8988T (cell line): Measurements from ENCODE around the gene ULBP3.
A peak's percentile ranks its signal among the peaks of the same experiment; 100 is the strongest.
"Not testable (repeated sequence)": the region's sequence is repeated elsewhere in the genome, so short reads cannot be mapped to it uniquely, and the experiment has no call there.

ENCODE experiments used
- DNase-seq: peaks from one replicate; pipeline ENCODE4 v3.0.0; 2011

Gene ULBP3

DNA sequence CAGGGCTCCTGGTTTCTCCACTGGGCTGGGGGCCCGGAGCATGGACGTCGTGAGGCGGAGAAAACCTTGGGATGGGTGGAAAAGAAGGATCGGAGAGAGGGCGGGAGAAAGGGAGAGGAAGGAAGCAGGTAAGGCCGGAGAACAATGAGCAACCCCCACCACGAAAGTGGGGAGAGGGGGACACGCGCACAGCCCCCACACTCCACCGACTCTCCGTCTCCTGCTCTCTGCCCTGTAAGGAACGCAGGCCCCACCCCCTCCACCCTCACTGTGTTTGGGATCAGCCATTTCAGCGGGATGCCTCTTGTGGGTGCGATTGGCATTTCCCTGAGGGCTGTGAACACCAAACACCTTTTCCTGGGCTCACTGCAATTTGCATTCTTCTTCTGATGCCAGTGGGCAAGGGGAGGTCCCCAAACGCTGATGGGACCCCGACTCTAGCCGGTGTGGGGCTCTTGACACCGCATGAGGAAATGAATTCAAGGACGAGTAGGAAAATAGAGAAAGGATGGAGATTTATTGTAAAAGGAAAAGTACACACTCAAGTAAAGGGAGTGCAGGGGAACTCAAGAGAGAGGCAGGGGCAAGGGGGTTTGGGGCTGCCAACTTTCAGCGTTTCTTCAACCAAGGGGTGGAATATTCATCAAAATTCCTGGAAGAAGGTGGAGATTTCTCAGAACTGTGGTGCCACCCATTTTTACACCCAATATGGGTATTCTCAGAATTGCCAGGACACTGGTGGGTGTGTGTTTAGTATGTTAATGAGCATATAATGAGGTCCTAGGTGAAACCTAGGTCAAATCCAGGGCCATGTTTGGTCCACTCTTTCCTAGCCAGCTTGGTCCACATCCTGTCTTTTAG lies 30.5 kb downstream of the ULBP3 start:
- DNase-seq, result no peak

DNA sequence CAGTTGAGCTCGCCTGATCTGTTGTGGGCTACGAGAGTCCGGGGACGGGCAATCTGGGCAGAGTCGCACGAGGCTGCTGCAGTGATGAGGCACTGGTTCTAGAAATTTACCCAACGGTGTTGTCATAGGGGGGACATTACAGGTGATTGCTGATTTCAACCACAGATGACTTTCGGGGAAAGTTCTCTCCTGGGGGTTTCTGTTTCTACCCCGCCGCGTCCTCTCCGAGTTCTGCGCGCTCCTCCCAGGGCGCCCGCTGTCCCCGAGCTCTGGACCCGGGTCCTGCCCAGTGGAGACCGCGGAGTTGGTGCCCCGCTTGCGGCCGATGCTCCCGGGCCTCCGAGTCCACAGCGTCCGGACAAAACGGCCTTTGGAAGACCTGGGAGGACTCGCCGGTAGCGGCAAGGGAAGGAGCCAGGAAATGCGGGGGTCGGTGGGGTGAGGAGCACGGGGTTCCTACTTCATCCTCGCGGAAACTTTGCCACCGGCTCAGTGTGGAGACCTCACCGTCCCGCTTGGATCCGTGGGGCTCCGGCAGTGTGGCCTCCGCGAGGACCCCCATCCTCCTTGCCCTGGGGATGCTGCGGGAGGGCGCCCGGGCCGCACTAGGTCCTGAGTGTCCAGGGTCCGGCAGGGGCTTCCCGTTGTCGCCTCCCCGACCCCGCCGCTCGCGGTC lies 31.3 kb downstream of the ULBP3 start:
- no peak for DNase-seq

DNA sequence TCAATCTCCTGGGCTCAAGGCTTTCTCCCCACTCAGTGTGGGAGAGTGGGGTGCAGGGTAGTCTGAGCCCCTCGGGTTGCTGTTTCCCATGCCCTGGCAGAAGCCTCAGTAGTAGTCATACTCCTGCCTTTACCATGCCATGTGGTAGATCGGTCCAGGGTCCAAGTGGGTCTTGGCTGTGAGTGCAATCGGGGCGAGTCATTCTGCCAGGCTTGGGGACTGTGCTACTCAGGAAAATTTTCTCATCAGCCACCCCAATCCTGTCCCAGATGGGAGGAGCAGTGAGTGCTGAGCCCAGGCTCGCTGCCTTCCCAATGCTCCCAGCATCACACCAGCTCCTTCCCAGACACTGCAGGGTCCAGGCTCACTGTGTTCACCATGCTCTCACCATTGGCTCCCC lies 32.8 kb downstream of the ULBP3 start:
- DNase-seq, result no peak

DNA sequence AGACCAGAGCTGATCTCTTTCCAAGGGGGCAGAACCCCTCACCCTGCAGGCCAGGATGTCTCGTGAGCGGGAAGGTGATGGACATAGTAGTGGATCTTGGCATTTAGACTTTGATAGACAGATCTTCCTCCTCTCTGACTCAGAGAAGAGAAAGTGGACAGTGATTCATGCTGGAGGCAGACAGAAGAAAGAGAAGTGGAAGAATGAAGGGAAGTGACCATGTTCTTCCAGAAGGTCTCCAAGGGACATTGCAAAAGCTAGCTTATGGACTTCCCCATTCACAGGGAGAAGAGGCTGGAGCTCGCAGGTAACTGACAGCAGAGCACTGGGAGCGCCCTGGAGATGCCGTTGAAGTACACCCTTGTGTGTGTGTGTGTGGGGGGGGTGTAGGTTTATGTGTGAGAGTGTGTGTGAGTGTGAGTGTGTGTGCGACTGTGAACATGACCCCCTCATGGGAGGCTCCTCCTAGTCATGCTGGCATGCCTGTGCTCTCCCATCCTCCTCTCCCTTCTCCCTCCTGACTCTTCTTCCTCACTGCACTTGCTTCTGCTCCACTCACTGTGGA lies 35.6 kb downstream of the ULBP3 start:
- no peak for DNase-seq

DNA sequence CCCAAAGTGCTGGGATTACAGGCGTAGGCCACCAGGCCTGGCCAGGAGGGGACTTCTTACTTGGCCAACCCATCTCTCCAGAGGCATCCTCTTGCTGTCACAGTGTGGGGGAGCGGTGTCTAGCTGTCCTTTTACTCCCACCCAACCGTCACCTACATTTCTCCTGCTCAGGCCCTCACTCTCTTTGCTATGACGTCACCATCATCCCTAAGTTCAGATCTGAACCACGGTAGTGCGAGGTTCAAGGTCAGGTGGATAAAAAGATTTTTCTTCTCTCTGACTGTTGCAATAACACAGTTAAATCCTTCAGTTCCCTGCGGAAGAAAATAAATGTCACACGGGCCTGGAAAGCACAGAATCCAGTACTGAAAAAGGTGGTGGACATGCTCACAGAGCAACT lies 36.3 kb downstream of the ULBP3 start:
- DNase-seq, result no peak

DNA sequence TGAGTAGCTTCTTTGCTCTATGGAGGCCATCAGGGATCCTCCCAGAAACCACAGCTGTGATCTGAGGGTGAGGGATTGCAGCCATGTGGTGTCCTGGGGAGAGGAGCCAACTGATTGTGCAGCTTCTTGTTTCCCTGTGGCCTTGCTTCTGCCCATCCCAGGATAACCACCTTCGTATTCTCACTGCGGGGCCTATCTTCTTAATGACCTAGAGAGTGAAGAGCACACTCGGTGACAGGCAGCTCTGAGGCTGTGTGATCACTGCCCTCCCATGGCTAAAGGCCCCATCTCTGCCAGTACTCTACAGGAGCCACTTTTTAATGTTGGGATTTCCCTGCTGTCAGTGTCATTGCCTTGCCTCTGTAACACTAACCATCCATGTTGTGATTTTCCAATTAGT lies 38.3 kb downstream of the ULBP3 start:
- no peak for DNase-seq

DNA sequence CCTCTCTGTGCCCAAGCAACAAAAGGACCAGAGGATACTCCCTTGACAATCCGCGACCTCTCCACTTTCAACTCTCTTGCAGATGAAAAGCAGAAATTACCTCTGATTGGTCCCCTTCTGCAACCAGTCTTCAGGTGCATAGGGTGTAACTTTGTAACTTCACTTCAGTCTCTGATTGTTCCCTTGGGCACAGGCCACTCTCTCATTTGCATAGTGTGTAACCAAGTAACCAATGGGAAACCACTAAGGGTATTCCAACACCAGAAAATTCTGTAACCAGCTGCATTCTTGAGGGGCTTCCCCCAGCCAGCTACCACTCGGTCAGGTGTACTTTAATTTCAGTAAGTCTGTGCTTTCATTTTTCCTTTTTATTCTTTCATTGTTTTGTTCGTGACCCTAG lies 39.2 kb downstream of the ULBP3 start:
- no peak for DNase-seq

DNA sequence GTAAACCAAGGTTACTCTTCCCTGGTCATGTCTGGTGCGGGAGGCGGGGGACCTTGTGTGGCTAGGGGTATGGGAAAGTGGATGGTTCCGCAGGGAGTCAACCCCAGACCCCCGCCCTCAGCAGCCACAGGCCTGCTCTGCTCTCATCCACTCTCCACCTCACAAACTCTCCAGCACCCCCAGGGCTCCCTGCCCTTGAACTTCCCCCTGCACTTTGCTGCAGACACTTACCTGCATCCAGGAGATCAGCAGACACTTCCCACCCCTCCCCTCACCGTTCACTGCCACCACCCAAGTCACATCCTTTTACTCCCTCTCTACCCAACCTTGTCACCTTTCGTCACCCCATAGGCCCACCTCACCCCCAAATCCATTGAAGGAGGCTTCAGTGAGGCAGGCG lies 39.6 kb downstream of the ULBP3 start:
- DNase-seq, result no peak

DNA sequence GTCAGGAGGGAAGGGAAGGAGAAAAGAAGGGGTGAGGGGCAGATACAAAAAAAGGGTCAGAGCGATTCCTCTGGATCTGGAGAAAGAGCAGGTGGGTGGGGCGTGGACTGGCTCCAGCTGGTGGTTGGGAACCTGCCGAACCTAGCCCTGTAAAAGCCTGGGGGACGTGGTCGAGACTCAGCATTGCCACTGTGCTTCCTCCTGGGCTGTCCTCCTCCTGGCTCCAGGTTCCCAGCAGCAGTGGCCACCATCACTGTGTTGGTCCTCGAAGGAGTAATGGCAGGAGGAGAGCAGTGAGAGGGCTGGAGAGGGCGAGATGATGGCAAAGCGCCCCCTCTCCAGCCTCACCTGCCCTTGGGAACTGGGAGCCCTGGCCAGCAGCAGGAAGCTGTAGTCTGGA lies 40.1 kb downstream of the ULBP3 start:
- no peak for DNase-seq

DNA sequence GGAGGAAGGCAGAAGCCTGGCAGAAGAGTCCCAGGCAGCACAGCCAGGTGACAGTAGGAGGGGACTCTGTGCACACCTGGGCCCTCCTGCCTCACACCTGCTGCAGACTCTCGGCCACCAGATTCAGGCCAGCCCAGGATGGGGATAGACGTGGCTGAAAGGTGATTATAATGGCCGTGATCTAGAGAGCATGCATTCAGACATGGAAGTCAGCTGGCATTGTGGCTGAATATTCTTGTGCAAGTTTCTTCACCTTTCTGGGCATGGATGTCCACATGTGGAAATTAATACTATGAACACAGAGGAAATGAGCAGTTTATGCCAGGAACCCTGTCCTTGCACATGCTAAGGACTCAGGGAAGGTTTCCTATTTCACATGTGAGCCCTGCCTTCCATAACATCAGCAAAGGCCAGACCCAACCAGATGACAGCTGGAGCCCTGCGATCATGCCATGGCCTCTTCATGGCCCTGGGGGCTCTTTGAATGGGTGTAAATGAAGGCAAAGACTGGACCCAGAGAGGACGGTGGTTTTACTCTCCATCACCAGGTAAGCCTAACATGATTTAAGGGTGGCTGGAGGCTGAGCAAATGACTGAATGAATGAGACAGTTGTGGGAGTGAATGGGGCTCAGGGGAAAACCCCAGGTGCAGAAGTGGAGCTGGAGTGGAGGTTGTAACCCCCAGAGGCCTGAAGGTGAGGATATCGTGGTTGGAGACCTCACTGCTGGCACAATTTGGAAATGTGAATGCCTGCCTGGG lies 40.9 kb downstream of the ULBP3 start:
- no peak for DNase-seq

DNA sequence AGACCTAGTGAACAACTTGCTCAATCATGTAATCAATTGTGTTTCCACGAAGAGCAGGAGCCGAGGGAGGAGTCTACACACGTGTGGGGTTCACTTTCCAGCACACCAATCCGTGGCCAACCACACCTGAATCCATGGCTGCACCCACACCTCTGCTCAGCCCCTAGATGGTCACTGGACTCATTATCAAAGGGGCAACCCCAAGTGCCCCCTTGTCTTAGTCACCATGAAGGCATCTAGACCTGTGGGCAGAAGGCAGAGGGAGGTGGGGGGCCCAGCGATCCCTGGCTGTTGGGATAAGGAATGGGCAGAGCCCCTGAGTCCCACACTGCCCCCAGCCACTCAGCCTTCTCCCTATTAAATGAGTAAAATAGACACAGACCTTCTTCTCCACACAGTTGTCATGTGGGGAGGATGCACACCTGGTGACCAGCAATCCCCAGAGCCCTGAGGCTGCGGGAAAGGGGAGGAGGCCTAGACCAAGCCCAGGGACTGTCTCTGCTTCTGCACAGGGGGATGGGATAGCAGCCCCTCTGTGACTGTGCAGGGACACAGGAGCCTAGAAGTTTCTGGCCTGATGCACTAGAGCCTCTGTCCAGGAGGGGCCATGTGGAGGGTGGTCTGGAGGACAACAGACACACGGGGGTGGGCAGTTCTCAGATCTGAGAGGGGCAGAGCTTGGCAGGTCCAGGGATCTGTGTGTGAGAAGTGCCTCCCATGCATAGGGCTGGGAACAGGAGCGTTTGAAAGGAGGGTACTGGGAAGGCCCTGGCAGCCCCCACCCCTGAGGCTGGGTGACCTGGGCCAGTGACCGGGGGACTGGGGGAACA lies 41.7 kb downstream of the ULBP3 start:
- DNase-seq, result no peak

DNA sequence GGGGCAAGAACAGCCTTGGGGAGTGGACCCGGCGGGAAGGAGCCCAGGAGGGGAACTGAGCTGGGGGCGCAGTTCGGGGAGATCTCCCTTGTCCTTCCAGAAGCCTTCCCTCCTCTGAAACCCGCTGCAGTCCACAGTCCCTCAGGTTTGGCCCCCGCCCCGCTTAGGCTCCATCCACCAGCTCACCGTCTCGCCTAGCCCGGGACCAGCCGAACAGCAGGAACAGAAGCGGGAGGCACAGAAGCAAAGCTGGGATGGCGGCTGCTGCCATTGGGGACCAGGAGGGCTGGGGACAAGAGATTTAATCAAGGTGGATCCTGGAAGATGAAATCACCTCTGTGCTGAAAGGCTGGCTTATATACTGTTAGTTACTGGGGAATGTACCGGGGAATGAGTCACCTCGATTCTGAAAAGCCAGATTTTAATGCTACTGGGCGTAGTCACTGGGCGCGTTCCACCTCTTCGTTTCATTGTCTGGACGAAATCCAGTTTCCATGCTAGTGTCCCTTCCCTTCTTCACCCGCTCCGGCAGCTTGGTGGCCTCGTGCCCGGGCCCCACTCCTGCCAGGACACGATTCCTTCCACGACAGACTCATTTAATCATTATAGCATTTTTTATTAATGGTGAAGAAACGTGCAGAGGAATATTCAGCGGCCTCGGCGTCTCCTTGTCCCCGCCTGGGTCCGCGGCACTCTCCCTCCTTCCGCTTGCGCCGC lies 43.6 kb downstream of the ULBP3 start, which contains the start of gene RAET1L:
TSS of gene RAET1L (minus strand) at position 332 of the 717 bp plus-strand sequence. CDS start at position 271, 61 bp downstream.
- DNase-seq, result peak; percentile 51

DNA sequence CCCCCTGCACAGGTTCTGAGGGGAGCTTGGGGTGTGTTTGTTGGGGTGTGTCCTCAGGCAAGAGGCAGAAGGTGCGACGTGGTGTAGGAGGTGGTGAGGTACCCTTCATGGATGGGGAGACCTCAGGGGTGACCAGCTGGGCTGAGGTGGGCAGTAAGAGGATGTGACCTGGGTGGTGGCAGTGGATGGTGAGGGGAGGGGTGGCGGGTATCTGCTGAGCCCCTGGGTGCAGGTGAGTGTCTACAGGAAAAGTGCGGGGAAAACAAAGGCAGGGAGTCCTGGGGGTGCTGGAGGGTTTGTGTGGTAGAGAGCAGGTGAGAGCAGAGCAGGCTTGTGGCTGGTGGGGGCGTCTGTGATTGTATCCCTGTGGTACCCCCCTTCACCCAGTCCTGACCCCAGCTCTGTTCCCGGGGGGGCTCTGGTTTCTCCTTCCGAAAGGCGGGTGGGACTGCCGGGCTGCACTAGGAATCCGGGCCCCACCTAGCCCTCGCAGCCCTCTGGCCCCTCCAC lies 44.2 kb downstream of the ULBP3 start:
- no peak for DNase-seq

DNA sequence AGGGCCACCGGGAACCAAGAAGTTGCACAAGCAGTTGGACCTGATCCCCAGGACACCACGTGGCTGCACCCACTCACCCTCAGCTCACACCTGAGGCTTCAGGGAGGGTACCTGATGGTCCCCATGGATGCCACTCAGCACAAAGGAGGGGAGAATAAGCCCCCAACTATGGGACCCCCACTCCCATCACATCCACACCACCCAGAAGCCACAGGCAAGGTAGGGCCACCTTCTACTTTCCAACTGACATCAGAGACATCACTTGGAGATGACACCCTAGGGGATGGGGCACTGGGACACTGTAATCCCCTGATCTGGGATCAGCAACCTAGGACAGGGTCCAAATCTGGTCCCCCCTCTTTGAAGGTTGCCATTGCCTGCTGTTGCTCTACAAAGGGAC lies 44.9 kb downstream of the ULBP3 start:
- not testable (repeated sequence) for DNase-seq

DNA sequence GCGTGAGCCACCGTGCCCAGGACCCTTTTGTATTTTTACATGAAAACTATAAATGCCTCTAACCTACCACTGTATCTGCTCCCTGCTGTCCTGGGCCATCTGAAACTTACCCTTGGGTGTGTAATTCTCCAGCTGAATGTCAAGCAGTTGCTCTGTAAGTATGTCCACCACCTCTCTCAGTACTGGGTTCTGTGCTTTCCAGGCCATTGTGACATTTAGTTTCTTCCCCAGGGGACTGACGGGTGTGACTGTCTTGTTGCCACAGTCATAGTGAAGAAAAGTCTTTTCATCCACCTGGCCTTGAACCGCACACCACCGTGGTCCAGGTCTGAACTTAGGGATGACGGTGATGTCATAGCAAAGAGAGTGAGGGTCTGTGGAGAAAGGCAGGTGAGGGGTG lies 47.1 kb downstream of the ULBP3 start:
- not testable (repeated sequence) for DNase-seq

DNA sequence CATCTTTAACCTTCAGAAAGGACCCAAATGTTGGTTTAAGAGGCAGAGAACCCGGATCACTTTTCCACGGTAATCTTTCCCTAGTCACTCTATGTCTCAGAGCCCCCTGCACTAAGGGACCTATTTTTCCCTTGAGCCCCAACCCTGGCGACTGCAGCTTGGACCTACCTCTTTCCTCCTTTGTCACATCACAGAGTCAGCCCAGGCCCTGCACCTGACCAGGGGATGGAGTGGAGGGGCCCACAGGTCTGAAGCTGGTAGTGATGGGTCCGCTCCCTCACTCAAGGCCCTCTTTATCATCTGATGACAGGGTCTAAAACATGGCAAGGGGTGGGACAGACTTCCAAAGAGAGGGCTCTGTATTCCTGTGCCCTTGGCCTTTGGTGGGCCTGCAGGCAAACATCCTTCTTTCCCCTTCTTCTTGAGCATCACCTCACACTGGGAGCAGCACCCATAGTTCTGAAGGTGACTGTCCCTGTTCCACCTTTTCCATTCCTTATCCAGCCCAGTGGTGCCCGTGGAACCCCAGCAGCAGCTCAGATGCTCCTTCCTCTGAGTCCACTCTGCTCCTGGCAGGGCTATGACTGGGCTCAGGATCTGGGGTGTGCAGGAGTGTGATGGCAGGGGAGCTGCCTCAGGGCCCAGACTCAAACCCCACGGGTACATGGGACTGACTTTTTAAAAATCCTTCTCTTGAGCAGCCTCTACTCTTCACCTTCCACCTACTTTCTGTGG lies 49.9 kb downstream of the ULBP3 start:
- DNase-seq, result no peak

DNA sequence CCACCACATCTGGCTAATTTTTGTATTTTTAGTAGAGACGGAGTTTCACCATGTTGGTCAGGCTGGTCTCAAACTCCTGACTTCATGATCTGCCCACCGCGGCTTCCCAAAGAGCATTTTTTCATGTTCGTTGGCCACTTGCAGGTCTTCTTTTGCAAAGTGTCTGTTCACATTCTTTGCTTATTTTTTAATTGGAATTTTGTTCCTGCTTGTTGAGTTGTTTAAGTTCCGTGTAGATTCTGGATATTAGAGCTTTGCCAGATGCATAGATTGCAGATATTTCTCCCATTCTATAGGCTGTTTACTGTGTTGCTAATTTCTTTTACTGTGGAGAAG lies 51.8 kb downstream of the ULBP3 start:
- DNase-seq, result not testable (repeated sequence)

DNA sequence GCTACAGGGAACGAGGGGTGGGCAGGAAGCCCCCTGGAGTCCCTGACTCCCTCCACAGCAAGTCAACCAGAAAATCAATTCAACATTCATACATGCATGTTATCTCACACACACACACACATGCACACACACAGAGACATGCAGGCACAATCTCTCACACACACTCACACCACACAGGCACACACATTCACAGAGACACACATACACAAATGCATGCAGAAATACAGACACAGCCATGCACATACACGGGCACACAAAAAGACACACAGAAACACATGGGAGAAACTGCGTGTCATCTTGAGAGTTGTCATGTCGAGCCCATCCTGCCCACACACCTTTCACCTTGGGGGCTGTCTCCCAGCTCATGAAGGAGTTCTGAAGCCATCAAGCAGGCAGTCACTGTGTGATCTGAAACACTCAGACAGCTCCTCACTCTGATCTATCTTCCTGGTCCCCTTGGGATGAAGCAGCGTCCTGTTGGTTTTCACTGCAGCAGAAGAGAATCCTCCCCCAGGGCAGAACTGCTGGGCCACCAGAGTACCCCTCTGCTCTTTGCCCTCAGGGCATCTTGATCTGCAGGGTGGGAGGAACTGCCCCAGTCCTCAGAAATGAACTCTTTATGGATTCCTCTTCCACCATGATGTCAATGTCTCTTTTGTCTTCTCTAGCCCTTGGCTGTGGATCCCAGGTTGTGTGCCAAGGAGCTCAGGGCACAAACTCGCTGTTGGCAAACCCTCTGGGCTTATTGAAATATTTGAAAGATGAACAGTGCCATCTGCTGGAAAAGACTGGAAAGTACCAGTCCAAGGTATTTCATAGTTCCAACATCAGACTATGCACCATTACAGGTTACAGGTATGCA lies 52.4 kb downstream of the ULBP3 start:
- DNase-seq, result peak; percentile 69

DNA sequence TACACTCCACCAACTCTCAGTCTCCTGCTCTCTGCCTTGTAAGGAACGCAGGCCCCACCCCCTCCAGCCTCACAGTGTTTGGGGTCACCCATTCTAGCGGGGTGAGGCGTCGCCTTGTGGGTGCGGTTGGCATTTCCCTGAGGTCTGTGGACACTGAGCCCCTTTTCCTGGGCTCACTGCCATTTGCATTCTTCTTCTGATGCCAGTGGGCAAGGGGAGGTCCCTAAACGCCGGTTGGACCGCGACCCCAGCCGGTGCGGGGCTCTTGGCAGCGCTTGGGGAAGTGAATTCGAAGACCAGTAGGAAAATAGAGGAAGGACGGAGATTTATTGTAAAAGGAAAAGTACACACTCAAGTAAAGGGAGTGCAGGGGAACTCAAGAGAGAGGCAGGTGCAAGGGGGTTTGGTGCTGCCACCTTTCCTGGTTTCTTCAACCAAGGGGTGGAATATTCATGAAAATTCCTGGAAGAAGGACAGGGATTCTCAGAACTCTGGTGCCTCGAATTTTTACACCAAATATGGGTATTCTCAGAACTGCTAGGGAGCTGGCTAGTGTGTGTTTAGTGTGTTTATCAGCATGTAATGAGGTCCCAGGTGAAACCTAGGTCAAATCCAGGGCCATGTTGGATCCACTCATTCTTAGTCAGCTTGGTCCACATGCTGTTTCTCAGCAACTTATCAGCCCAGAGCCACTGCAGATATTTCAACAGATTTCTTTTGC lies 53.5 kb downstream of the ULBP3 start:
- DNase-seq, result not testable (repeated sequence)
